Adrenal gland (tissue), 5 donors: ENCODE measurements around the gene APP.

ENCODE experiments used
- POLR2A ChIP-seq, 2 donors: fragments of 450-650 bp; IDR thresholded peaks; one replicate each; pipeline ENCODE4 v1.6.1; 2017; ENCODE audit warnings: antibody characterized with exemption in 2 of 2, mild to moderate bottlenecking in 2 of 2, moderate library complexity in 1 of 2
- TF ChIP-seq, protein P1 (sequence below), 6 experiments: fragments of 450-650 bp in 4 of 6; fragments of 200-600 bp in 2 of 6; sonication (generic) in 1 of 6; IDR thresholded peaks; 1 replicate in 5 of 6; 2 replicates in 1 of 6; pipeline versions ENCODE4 v1.5.1 to v1.8.0; 2016 to 2021; ENCODE audit warnings: antibody characterized with exemption in 6 of 6, mild to moderate bottlenecking in 2 of 6, moderate library complexity in 1 of 6
- donor health status: DM: no; HTN: no; CAD: no.

DNA sequence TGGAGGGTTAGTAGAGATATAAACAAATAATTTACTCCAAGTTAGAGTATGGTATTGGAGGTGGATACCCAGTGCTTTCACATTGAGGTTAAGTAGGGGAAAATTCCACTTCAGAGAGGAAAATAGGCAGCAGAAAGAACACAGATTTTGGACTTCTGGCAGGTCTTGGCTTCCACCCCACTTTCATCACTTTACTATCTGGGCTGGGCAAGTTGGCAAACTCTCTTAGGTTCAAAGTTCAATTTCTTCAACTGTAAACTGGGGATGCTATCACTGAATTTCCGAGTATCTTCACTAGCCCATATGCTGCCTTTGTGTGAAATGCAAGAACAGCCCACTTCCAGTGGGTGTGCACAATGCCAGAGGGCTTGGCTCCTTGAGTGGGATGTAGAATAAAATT lies 220.9 kb downstream of the APP start:
- TF ChIP-seq, protein P1, sequence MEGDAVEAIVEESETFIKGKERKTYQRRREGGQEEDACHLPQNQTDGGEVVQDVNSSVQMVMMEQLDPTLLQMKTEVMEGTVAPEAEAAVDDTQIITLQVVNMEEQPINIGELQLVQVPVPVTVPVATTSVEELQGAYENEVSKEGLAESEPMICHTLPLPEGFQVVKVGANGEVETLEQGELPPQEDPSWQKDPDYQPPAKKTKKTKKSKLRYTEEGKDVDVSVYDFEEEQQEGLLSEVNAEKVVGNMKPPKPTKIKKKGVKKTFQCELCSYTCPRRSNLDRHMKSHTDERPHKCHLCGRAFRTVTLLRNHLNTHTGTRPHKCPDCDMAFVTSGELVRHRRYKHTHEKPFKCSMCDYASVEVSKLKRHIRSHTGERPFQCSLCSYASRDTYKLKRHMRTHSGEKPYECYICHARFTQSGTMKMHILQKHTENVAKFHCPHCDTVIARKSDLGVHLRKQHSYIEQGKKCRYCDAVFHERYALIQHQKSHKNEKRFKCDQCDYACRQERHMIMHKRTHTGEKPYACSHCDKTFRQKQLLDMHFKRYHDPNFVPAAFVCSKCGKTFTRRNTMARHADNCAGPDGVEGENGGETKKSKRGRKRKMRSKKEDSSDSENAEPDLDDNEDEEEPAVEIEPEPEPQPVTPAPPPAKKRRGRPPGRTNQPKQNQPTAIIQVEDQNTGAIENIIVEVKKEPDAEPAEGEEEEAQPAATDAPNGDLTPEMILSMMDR (IDR thresholded peaks at IDR 0.05): no peak
- TF ChIP-seq POLR2A (IDR thresholded peaks at IDR 0.05): no peak
